NCI-H2107 (cell line): ENCODE data around the gene SPIB.

ENCODE experiments used
- DNase-seq: peaks from one replicate; lab custom pipeline; 2025; lab: John Stamatoyannopoulos, UW

SPIB gene

GRCh38 chr19:50419022-50419579, 363 bp downstream of the SPIB start:
- no peak for DNase-seq

DNA sequence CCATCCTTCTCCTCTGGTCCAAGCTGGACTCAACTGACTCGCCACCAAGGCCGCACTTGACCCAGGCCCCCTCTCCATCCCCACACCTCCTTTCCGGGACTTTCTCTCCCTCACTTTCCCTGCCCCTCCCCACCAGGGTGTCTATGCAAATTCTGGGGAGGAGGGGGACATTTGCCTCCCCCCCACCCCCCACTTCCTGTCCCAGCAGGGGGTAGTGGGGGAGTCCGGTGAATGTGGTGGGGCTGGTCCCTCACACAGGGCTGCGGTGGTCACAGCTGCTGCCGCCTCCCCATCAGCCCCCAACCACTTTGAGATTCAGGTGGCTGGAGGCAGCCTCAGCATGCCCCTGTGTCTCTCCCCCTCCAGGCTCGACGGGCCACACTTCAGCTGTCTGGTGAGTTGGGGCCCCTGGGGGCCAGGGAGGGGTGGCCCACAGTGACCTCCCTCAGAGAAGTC, 870 bp downstream of the SPIB start:
- no peak for DNase-seq

DNA sequence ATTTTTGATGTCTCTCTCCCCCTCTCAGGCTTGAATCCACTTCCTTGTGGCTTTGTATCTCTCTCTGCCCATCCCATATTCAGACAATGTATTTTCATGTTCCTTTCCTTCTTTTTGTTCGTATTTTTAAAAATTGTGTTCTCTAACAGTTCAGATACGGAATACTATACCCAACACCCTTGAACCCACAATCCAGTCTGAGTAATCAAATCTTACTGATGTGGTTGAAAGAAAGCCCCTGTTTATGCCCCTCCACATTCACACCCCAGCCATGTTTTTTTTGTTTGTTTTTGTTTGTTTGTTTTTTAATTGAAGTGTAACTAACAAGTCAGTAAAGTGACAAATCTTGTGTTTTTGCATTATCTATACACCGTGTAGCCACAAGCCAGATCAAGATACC, 1.4 kb downstream of the SPIB start:
- DNase-seq: no peak

GRCh38 chr19:50420808-50421207, 2.1 kb downstream of the SPIB start:
- DNase-seq: no peak

- DNase-seq: no peak
These were observed 3.9 kb downstream of the SPIB start for GRCh38 chr19:50422397-50423278.

- DNase-seq: no peak
These were observed 4.8 kb downstream of the SPIB start for GRCh38 chr19:50423279-50424113.

DNA sequence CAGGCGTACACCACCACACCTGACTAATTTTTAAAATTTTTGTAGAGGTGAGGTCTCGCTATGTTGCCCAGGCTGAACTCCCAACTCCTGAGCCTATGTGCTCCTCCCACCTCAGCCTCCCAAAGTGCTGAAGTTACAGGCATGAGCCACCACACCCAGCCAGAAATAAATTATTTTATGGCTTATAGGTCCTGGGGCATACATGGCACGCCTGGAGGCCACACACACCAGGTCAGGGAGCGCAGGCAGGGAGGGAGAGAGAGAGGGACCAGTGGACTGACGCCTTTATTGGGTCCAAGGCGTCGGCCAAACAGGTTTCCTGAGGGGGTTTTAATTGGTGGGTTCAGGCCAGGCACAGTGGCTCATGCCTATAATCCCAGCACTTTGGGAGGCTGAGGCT, 6.8 kb downstream of the SPIB start:
- no peak for DNase-seq

GRCh38 chr19:50427318-50427925, 8.7 kb downstream of the SPIB start:
- no peak for DNase-seq

- DNase-seq: no peak
These were observed 9.3 kb downstream of the SPIB start for GRCh38 chr19:50427997-50428425.

DNA sequence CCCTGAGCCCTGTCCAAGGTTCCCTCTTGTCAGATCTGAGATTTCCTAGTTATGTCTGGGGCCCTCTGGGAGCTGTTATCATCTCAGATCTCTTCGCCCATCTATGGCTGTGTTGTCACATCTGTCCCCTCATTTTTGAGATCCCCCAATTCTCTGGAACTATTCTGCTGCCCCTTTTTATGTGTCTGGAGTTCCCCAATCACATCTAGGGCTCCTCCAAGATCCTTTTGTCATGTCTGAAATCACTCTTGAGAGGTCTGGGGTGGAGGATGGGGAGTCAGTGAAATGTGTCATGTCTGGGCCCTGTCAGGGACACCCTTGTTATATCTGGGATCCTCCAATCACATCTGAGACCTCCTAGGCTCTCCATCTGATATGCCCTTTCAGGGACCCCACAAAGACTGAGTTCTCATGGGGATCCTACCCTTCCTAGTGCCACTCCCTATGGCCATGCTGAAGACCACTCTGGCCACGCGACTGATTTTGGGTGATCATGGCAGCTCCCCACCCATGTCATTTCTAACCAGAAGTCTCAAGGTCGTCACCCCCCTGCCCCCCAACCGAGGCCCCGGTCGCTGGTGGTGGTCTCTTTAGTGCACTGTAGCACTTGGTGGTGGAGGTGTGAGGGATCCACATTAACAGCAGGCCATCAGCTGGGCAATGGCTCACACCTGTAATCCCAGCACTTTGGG, 10.2 kb downstream of the SPIB start:
- no peak for DNase-seq

- DNase-seq: no peak
These were observed 12.2 kb downstream of the SPIB start for GRCh38 chr19:50430888-50431342.

DNA sequence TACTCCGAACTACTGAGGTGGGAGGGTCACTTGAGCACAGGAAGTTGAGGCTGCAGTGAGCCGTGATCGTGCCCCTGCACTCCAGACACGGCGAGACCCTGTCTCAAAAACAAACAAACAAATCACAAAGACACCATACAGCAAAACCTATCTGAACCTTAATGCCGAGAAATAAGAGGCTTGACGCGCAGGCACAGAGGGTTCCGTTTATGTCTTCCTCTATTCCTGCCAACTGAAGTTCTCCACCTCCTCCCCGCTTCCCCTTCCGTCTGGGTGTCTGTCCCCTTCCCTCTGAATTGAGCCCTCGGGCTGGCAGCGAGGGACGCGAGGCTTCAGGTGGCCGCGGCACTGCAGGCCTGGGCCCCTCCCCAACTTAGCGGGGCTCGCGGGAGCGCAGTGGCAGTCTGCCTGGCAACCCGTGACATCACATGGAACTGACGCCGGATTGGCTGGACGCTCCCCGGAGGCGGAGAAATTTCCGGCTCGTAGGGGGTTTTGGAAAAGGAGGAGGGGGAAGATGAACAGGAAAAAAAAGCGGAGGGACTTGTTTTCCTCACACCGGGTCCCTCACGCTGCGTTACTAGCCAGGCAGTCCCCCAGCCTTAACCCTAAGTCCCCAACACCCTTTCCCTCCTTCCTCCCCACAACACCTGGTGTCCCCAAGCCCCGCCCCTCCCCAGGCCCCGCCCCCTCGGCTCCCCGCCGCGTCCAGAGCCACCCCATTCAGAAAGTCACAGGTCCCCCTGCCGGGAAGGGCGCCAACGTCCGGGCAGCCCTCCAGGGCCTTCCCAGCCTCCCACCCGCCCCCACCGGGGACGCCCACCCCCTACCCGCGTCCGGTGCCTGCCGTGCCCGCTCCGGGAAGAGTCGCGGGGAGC, 12.8 kb downstream of the SPIB start:
- peak; percentile 47 for DNase-seq

GRCh38 chr19:50432221-50433028, 13.7 kb downstream of the SPIB start, which contains the start of gene MYBPC2:
TSS of gene MYBPC2 (plus strand) at chr19:50432892. CDS start at chr19:50432954, 62 bp downstream.
- DNase-seq: no peak

- no peak for DNase-seq
These were observed 14.8 kb downstream of the SPIB start for GRCh38 chr19:50433201-50434180.

GRCh38 chr19:50434525-50434924, 15.8 kb downstream of the SPIB start:
- no peak for DNase-seq

DNA sequence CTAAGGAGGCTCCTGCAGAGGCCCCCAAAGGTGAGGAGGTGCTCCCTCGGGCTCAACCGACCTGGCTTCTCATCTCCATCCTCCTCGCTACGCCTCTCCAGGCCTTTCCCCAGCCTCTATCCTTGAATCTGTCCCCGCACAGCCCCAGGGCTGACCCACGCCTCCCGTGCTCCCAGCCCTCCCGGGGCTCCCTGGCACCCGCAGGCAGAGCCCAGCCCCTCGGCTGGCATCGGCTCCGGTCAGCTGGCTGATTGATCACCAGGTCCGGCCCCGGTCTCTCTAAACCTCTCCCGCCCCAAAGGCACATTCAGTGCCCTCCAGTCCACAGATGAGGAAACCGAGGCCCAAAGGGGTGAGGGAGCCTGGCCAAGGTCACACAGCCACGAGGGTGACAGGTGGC, 16.5 kb downstream of the SPIB start:
- DNase-seq: no peak

GRCh38 chr19:50435627-50436026, 16.9 kb downstream of the SPIB start:
- DNase-seq: no peak

- DNase-seq: no peak
These were observed 19.2 kb downstream of the SPIB start for GRCh38 chr19:50437862-50438449.
